ENCODE data around the gene PVR. TPM values are rescaled to one million over a fixed set of nuclear protein-coding genes. Genes with fewer than 3 reads are reported as not detected.
"Not testable (repeated sequence)": the region's sequence is repeated elsewhere in the genome, so short reads cannot be mapped to it uniquely, and the experiment has no call there.

Gene PVR
- total RNA-seq, 2 donors from 2014 or later: 44.7 to 54.6 TPM

- TF ChIP-seq CTCF (IDR thresholded peaks at IDR 0.05): no peak
- H3K9me3 ChIP-seq: no peaks in the 10 kb centered on the region
- H3K9ac ChIP-seq (ENCODE audit: low read depth in 2 of 2, low read length in 2 of 2): no peak overlapping the region
- no peaks in the 10 kb centered on the region for H3K36me3 ChIP-seq
- intact Hi-C loops (cut with DNase I): no loop called here
- no peaks in the 10 kb centered on the region for H3K4me1 ChIP-seq
- H3K27ac ChIP-seq: no peak overlapping the region
- no peaks in the 10 kb centered on the region for H3K27me3 ChIP-seq
- DNase-seq: no peak
- no peak overlapping the region for H3K4me3 ChIP-seq
These were observed 17.6 kb upstream of the PVR start for GRCh38 chr19:44626048-44626624.

- H3K4me1 ChIP-seq: no peaks in the 10 kb centered on the region
- no peak for TF ChIP-seq CTCF (IDR thresholded peaks at IDR 0.05)
- no peak overlapping the region for H3K4me3 ChIP-seq
- DNase-seq: no peak
- H3K27me3 ChIP-seq: no peaks in the 10 kb centered on the region
- H3K36me3 ChIP-seq: no peaks in the 10 kb centered on the region
- H3K9ac ChIP-seq (ENCODE audit: low read depth in 2 of 2, low read length in 2 of 2): no peak overlapping the region
- H3K27ac ChIP-seq: no peak overlapping the region
- no peaks in the 10 kb centered on the region for H3K9me3 ChIP-seq
- intact Hi-C loops (cut with DNase I): no loop called here
These were observed 16.1 kb upstream of the PVR start for GRCh38 chr19:44627631-44628030.

GRCh38 chr19:44628793-44629192, 14.9 kb upstream of the PVR start:
- Histone ChIP-seq H3K9ac (ENCODE audit: low read depth in 2 of 2, low read length in 2 of 2) (no peak overlapping the region), H3K36me3 (no peaks in the 10 kb centered on the region), H3K27me3 (no peaks in the 10 kb centered on the region), H3K9me3 (no peaks in the 10 kb centered on the region), H3K4me1 (no peaks in the 10 kb centered on the region), H3K27ac (no peak overlapping the region), H3K4me3 (no peak overlapping the region)
- no peak for DNase-seq
- no peak for TF ChIP-seq CTCF (IDR thresholded peaks at IDR 0.05)
- intact Hi-C loops (cut with DNase I): no loop called here

GRCh38 chr19:44631611-44632010, 12.1 kb upstream of the PVR start:
- H3K9ac ChIP-seq (ENCODE audit: low read depth in 2 of 2, low read length in 2 of 2); intact Hi-C loops (cut with DNase I); H3K27ac ChIP-seq; H3K27me3 ChIP-seq; H3K9me3 ChIP-seq; H3K4me3 ChIP-seq; H3K4me1 ChIP-seq; H3K36me3 ChIP-seq; DNase-seq: not testable (repeated sequence)

- H3K36me3 ChIP-seq; H3K27me3 ChIP-seq; H3K4me1 ChIP-seq; H3K9me3 ChIP-seq; H3K9ac ChIP-seq (ENCODE audit: low read depth in 2 of 2, low read length in 2 of 2); H3K27ac ChIP-seq; H3K4me3 ChIP-seq; DNase-seq; intact Hi-C loops (cut with DNase I): not testable (repeated sequence)
These were observed 9.7 kb upstream of the PVR start for GRCh38 chr19:44634058-44634457.

- no peak overlapping the region for H3K4me3 ChIP-seq
- no peak overlapping the region for H3K27ac ChIP-seq
- DNase-seq: no peak
- no peaks in the 10 kb centered on the region for H3K36me3 ChIP-seq
- H3K9ac ChIP-seq (ENCODE audit: low read depth in 2 of 2, low read length in 2 of 2): no peak overlapping the region
- H3K27me3 ChIP-seq: no peaks in the 10 kb centered on the region
- peaks cover 8% of the 10 kb centered on the region for H3K4me1 ChIP-seq
- H3K9me3 ChIP-seq: no peaks in the 10 kb centered on the region
- no peak for TF ChIP-seq CTCF (IDR thresholded peaks at IDR 0.05)
- intact Hi-C loops (cut with DNase I): no loop called here
These were observed 8.9 kb upstream of the PVR start for GRCh38 chr19:44634785-44635184.
